Lung (tissue), 12 donors: ENCODE measurements around the gene AMOT. TPM values are rescaled to one million over a fixed set of nuclear protein-coding genes. Genes with fewer than 3 reads are reported as not detected.

ENCODE experiments used
- ATAC-seq: fragments of 200-7000 bp; cut with Tn5 transposase; one replicate; pipeline ENCODE4 v1.9.1; 2020; ENCODE audit warnings: moderate number of reproducible peaks; ENCODE audit not compliant: insufficient read depth, low FRiP score
- DNase-seq, 3 donors: peaks; one replicate each; pipeline ENCODE4 v3.0.0-alpha.2; 2013 to 2017
- H3K27ac ChIP-seq, 2 donors: one replicate each; pipeline ENCODE4 v1.5.1; 2013; ENCODE audit warnings: mild to moderate bottlenecking in 2 of 2, moderate library complexity in 2 of 2, control low read depth in 1 of 2, inconsistent platforms in 1 of 2, low read depth in 1 of 2, low read length in 1 of 2
- H3K27me3 ChIP-seq, 3 donors: one replicate each; pipeline ENCODE4 v1.5.1; 2013; ENCODE audit warnings: low read length in 2 of 3; ENCODE audit not compliant: control insufficient read depth in 3 of 3, insufficient read depth in 3 of 3
- H3K36me3 ChIP-seq, 4 donors: one replicate each; pipeline ENCODE4 v1.5.1; 2013; ENCODE audit warnings: low read length in 4 of 4, mild to moderate bottlenecking in 1 of 4, moderate library complexity in 1 of 4; ENCODE audit not compliant: control insufficient read depth in 4 of 4, insufficient read depth in 4 of 4
- H3K4me1 ChIP-seq, 5 donors: one replicate each; pipeline ENCODE4 v1.5.1; 2013; ENCODE audit warnings: low read length in 5 of 5, mild to moderate bottlenecking in 2 of 5, moderate library complexity in 1 of 5; ENCODE audit not compliant: control insufficient read depth in 5 of 5, insufficient read depth in 5 of 5
- H3K4me3 ChIP-seq: one replicate; pipeline ENCODE4 v1.5.1; 2013; ENCODE audit warnings: mild to moderate bottlenecking, control low read depth, moderate library complexity
- H3K9ac ChIP-seq, 2 donors: one replicate each; pipeline ENCODE4 v1.5.1; 2013; ENCODE audit warnings: low read length in 2 of 2, control low read depth in 1 of 2; ENCODE audit not compliant: insufficient read depth in 1 of 2
- H3K9me3 ChIP-seq, 4 donors: one replicate each; pipeline ENCODE4 v1.5.1; 2013; ENCODE audit warnings: low read length in 3 of 4, mild to moderate bottlenecking in 1 of 4, moderate library complexity in 1 of 4; ENCODE audit not compliant: control insufficient read depth in 4 of 4, insufficient read depth in 3 of 4
- WGBS, 2 donors: extraction: QIAGEN DNeasy Blood & Tissue Kit; methylation state at CpG; one replicate each; pipeline ENCODE4 v1.1.7; 2013; 5-methylcytosine and 5-hydroxymethylcytosine counted together
- polyA plus RNA-seq, 2 donors: library from polyadenylated mRNA; stranded (reverse); fragments of 200-250 nt; gene quantifications; one replicate each; pipeline ENCODE4 v1.2.1, GENCODE V29; 2013
- total RNA-seq, 2 donors: library from RNA; depleted of rRNA in 1 of 2; stranded (reverse); fragments of >200 nt in 1 of 2; gene quantifications; one replicate each; pipeline ENCODE4 v1.2.1, GENCODE V29; 2014 to 2021
- TF ChIP-seq, protein P1 (sequence below): IDR thresholded peaks from 2 replicates; pipeline ENCODE4 v1.5.1; 2012; ENCODE audit warnings: mild to moderate bottlenecking; ENCODE audit errors: control extremely low read depth, extremely low read depth
- donor health status: control.
- donor health status: control.
- donor health status: Bipolar disorder and iron deficiency.
- donor health status: healthy.
- donor health status: DM: yes; HTN: yes; CAD: no.

The AMOT gene
- total and polyA plus RNA-seq, 4 donors: 0.79 to 11.8 (median 5.9) TPM

DNA sequence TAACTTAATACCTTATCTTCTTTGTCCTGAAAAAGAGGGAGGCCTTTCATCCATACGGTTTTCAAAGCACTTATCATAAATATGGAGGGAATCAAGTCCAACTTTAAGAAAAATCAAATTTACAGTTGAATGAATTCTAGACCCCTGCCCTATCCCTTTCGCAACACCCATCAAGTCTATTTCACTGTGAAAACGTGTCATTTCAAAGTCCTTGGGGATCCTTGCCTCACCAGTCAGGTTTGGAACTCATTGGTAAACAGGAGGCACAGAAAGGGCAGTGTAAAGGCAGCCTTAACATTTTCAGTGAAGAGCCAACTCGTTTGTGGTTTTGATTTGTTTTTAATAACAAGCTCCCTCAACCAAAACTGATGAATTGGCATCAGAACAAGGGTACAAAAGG is 66.5 kb downstream of the AMOT start:
- ATAC-seq: no peak
- no peak overlapping the region for H3K4me3 ChIP-seq

DNA sequence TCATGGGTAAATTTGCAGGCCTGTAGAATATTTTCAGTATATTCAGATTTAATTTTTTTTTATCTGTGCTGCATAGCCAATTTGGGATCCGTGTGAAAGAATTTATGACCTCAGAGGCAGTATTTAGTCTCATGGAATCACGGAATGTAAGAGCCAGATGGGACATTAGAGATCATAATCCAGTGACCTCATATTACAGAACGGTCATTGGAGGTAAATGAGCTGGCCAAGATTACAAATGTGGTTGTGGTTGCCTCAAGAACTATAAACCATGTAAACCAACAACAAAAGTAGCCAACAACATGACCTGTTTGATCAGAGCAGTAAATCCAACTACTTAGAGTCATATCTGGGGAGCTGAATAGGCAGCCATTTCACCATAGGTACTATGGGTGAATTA is 71.6 kb downstream of the AMOT start:
- H3K9me3 ChIP-seq: no peaks in the 10 kb centered on the region
- peaks cover 0 to 58% (median 2%) of the 10 kb centered on the region in 3 donors for H3K27me3 ChIP-seq
- no peaks in the 10 kb centered on the region for H3K4me1 ChIP-seq
- no peaks in the 10 kb centered on the region for H3K36me3 ChIP-seq
- TF ChIP-seq, protein P1, sequence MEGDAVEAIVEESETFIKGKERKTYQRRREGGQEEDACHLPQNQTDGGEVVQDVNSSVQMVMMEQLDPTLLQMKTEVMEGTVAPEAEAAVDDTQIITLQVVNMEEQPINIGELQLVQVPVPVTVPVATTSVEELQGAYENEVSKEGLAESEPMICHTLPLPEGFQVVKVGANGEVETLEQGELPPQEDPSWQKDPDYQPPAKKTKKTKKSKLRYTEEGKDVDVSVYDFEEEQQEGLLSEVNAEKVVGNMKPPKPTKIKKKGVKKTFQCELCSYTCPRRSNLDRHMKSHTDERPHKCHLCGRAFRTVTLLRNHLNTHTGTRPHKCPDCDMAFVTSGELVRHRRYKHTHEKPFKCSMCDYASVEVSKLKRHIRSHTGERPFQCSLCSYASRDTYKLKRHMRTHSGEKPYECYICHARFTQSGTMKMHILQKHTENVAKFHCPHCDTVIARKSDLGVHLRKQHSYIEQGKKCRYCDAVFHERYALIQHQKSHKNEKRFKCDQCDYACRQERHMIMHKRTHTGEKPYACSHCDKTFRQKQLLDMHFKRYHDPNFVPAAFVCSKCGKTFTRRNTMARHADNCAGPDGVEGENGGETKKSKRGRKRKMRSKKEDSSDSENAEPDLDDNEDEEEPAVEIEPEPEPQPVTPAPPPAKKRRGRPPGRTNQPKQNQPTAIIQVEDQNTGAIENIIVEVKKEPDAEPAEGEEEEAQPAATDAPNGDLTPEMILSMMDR: no peak
- H3K4me3 ChIP-seq: no peak overlapping the region
- no peak overlapping the region for H3K27ac ChIP-seq
- no peak overlapping the region for H3K9ac ChIP-seq
- ATAC-seq (no peak), DNase-seq (no peak)
- 63 to 82% methylated on average over 3 of the region's 3 CpGs for WGBS, 2 donors

More for the DNA sequence above, 66.5 kb downstream of the AMOT start:
- peaks cover 0 to 2% (median 0%) of the 10 kb centered on the region in 4 donors for H3K9me3 ChIP-seq
- TF ChIP-seq, protein P1: no peak
- H3K4me1 ChIP-seq: no peaks in the 10 kb centered on the region
- peaks cover 0 to 3% (median 0%) of the 10 kb centered on the region in 4 donors for H3K36me3 ChIP-seq
- no peak overlapping the region for H3K9ac ChIP-seq
- 57 to 71% methylated on average over 4 of the region's 4 CpGs for WGBS, 2 donors
- no peak overlapping the region for H3K27ac ChIP-seq
- no peak for DNase-seq
- peaks cover 0 to 53% (median 10%) of the 10 kb centered on the region in 3 donors for H3K27me3 ChIP-seq

DNA sequence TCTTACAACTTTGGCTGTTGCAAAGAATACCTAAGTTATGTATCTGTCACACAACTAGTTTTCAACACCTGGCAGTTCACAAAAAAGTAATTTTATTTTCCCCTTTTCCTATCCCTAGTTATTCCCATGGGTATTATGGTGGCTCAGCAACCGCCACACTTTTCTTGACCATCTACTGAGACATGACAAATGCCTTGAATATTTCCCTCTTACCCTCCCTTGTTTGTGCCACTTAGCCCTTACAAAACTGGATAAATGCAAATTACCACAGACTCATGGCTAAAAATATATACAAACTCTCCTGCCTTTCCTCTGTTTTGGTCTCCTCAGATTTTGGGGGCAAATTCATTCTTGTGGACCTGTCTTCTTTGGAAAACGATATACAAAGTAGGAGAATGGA is 72.1 kb downstream of the AMOT start:
- Histone ChIP-seq H3K4me1 (no peaks in the 10 kb centered on the region), H3K4me3 (no peak overlapping the region), H3K27me3 (peaks cover 0 to 58% (median 4%) of the 10 kb centered on the region in 3 donors), H3K9ac (no peak overlapping the region), H3K9me3 (no peaks in the 10 kb centered on the region), H3K36me3 (no peaks in the 10 kb centered on the region), H3K27ac (no peak overlapping the region)
- TF ChIP-seq, protein P1: no peak
- ATAC-seq (no peak), DNase-seq (no peak)
- 61 to 92% methylated on average over 2 of the region's 2 CpGs for WGBS, 2 donors

DNA sequence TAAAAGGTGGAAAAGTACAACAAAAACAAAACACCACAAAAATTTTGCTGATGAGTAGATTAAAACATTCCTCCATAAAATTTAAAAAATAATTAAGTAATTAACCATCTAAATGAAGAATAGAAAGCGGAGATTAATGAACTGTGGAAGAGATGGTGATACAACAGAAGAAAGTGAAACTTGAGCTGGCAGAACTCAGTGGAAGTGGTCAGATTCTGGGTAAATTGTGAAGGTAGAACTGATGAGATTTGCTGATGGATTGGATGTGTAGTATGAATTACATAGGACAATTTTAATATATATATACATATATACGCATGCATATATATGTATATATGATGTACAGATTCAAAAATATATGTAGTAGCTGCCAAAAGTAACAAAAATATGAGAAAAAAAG is 73.9 kb downstream of the AMOT start:
- H3K4me1 ChIP-seq: no peaks in the 10 kb centered on the region
- no peak for ATAC-seq
- TF ChIP-seq, protein P1: no peak
- peaks cover 0 to 3% (median 0%) of the 10 kb centered on the region in 4 donors for H3K9me3 ChIP-seq
- H3K36me3 ChIP-seq: no peaks in the 10 kb centered on the region
- H3K27me3 ChIP-seq: peaks cover 0 to 56% (median 5%) of the 10 kb centered on the region in 3 donors
- no peak overlapping the region for H3K4me3 ChIP-seq
- 88 to 93% methylated on average over 2 of the region's 2 CpGs for WGBS, 2 donors
- no peak for DNase-seq
- H3K27ac ChIP-seq: no peak overlapping the region
- H3K9ac ChIP-seq: no peak overlapping the region
